ENCODE results near the gene CYP2C18.
"Not testable (repeated sequence)": the region's sequence is repeated elsewhere in the genome, so short reads cannot be mapped to it uniquely, and the experiment has no call there.

The CYP2C18 gene

GRCh38 chr10:94747838-94748237, 64.3 kb downstream of the CYP2C18 start:
- DNase-seq, result no peak

- DNase-seq, result no peak
Measured at GRCh38 chr10:94757916-94758315, 74.4 kb downstream of the CYP2C18 start.

- DNase-seq, result no peak
Measured at GRCh38 chr10:94760586-94761178, 77.2 kb downstream of the CYP2C18 start.

- no peak for DNase-seq
Measured at GRCh38 chr10:94762393-94762792, 78.9 kb downstream of the CYP2C18 start, which contains the start of gene CYP2C19. Gene CYP2C19 (plus strand): TSS chr10:94762681. CDS start chr10:94762706, 25 bp downstream.

- not testable (repeated sequence) for DNase-seq
Measured at GRCh38 chr10:94775425-94775824, 91.9 kb downstream of the CYP2C18 start.

- no peak for DNase-seq
Measured at GRCh38 chr10:94777886-94778458, 94.4 kb downstream of the CYP2C18 start.

- no peak for DNase-seq
Measured at GRCh38 chr10:94780844-94781243, 97.3 kb downstream of the CYP2C18 start.

GRCh38 chr10:94784256-94784655, 100.7 kb downstream of the CYP2C18 start:
- no peak for DNase-seq

GRCh38 chr10:94785211-94785610, 101.7 kb downstream of the CYP2C18 start:
- no peak for DNase-seq

Data from hematopoietic multipotent progenitor cell treated with erythropoietin and hydrocortisone succinate and interleukin-3 and kit ligand, for 8 days (in vitro differentiated cells).